SK-N-SH treated with all-trans-retinoic acid at 6 μM for 48 hours (cell line): ENCODE data around the gene MYO15B.

Experiments
- ATAC-seq: fragments of 200-7000 bp; cut with Tn5 transposase; 3 replicates; pipeline ENCODE4 v1.9.1; 2020; ENCODE audit warnings: mild to moderate bottlenecking, moderate library complexity
- ARNTL ChIP-seq: fragments of 450-650 bp; formaldehyde crosslinking; IDR thresholded peaks from 2 replicates; pipeline ENCODE4 v1.5.0; 2020; ENCODE audit warnings: low read depth, mild to moderate bottlenecking, moderate library complexity, borderline replicate concordance
- BACH2 ChIP-seq: fragments of 250-450 bp; sonication (Bioruptor Pico); IDR thresholded peaks from 2 replicates; pipeline ENCODE4 v1.9.0; 2021; ENCODE audit warnings: mild to moderate bottlenecking, borderline replicate concordance
- CREB5 ChIP-seq: fragments of 250-450 bp; sonication (Bioruptor Pico); IDR thresholded peaks from 2 replicates; pipeline ENCODE4 v1.5.1; 2020; ENCODE audit warnings: low read depth, mild to moderate bottlenecking, moderate library complexity
- CSDC2 ChIP-seq: fragments of 250-450 bp; sonication (Bioruptor Pico); IDR thresholded peaks from 2 replicates; pipeline ENCODE4 v1.5.0; 2020; ENCODE audit warnings: mild to moderate bottlenecking, moderate library complexity
- ESRRG ChIP-seq: fragments of 250-450 bp; sonication (Bioruptor Pico); IDR thresholded peaks from 2 replicates; pipeline ENCODE4 v1.6.1; 2021; ENCODE audit warnings: mild to moderate bottlenecking
- GLIS3 ChIP-seq: fragments of 250-450 bp; sonication (Bioruptor Pico); IDR thresholded peaks from 2 replicates; pipeline ENCODE4 v1.5.0; 2020; ENCODE audit warnings: mild to moderate bottlenecking, moderate library complexity
- ISL1 ChIP-seq: fragments of 250-450 bp; sonication (Bioruptor Pico); IDR thresholded peaks from 2 replicates; pipeline ENCODE4 v2.1.2; 2022; ENCODE audit warnings: mild to moderate bottlenecking, moderate library complexity
- OSR1 ChIP-seq: fragments of 250-450 bp; sonication (Bioruptor Pico); IDR thresholded peaks from 2 replicates; pipeline ENCODE4 v1.8.0; 2022; ENCODE audit warnings: moderate library complexity, mild to moderate bottlenecking, inconsistent platforms
- PATZ1 ChIP-seq: fragments of 250-450 bp; sonication (Bioruptor Pico); IDR thresholded peaks from 2 replicates; pipeline ENCODE4 v1.8.0; 2020; ENCODE audit warnings: mild to moderate bottlenecking, moderate library complexity, borderline replicate concordance
- POU6F1 ChIP-seq: fragments of 250-450 bp; sonication (Bioruptor Pico); IDR thresholded peaks from 2 replicates; pipeline ENCODE4 v1.8.0; 2021; ENCODE audit warnings: low read depth, mild to moderate bottlenecking, moderate library complexity, borderline replicate concordance
- PPARA ChIP-seq: fragments of 250-450 bp; sonication (Bioruptor Pico); IDR thresholded peaks from 2 replicates; pipeline ENCODE4 v1.5.0; 2020; ENCODE audit warnings: mild to moderate bottlenecking, borderline replicate concordance
- RARB ChIP-seq: fragments of 250-450 bp; sonication (Bioruptor Pico); IDR thresholded peaks from 2 replicates; pipeline ENCODE4 v1.8.0; 2021; ENCODE audit warnings: mild to moderate bottlenecking, moderate library complexity
- SNAI2 ChIP-seq: fragments of 250-450 bp; sonication (Bioruptor Pico); IDR thresholded peaks from 2 replicates; pipeline ENCODE4 v1.5.0; 2020; ENCODE audit warnings: mild to moderate bottlenecking, moderate library complexity
- TCF4 ChIP-seq: fragments of 250-450 bp; sonication (Bioruptor Pico); IDR thresholded peaks from 2 replicates; pipeline ENCODE4 v1.8.0; 2021; ENCODE audit warnings: mild to moderate bottlenecking, moderate library complexity, borderline replicate concordance
- TOX ChIP-seq: fragments of 250-450 bp; sonication (Bioruptor Pico); IDR thresholded peaks from 2 replicates; pipeline ENCODE4 v1.8.0; 2021; ENCODE audit warnings: mild to moderate bottlenecking, moderate library complexity, borderline replicate concordance
- TSHZ2 ChIP-seq: fragments of 250-450 bp; sonication (Bioruptor Pico); IDR thresholded peaks from 2 replicates; pipeline ENCODE4 v1.5.0; 2020; ENCODE audit warnings: mild to moderate bottlenecking, moderate library complexity
- ZC3H10 ChIP-seq: fragments of 250-450 bp; sonication (Bioruptor Pico); IDR thresholded peaks from 2 replicates; pipeline ENCODE4 v1.5.1; 2021; ENCODE audit warnings: mild to moderate bottlenecking, moderate library complexity
- ZFP3 ChIP-seq: fragments of 250-450 bp; sonication (Bioruptor Pico); IDR thresholded peaks from 2 replicates; pipeline ENCODE4 v1.5.0; 2020; ENCODE audit warnings: mild to moderate bottlenecking, moderate library complexity
- ZFP30 ChIP-seq: fragments of 450-650 bp; formaldehyde crosslinking; IDR thresholded peaks from 2 replicates; pipeline ENCODE4 v1.5.0; 2022; ENCODE audit warnings: mild to moderate bottlenecking, moderate library complexity
- ZNF565 ChIP-seq: fragments of 450-650 bp; formaldehyde crosslinking; conservative IDR thresholded peaks from 2 replicates; pipeline ENCODE4 v1.5.0; 2020; ENCODE audit warnings: low read depth, mild to moderate bottlenecking, moderate library complexity
- ZNF70 ChIP-seq: fragments of 450-650 bp; formaldehyde crosslinking; IDR thresholded peaks from 2 replicates; pipeline ENCODE4 v1.5.0; 2020; ENCODE audit warnings: mild to moderate bottlenecking, moderate library complexity
- ZNF8 ChIP-seq: fragments of 450-650 bp; formaldehyde crosslinking; IDR thresholded peaks from 2 replicates; pipeline ENCODE4 v1.5.0; 2020; ENCODE audit warnings: mild to moderate bottlenecking, moderate library complexity

Gene MYO15B

GRCh38 chr17:75584849-75585175, 2.8 kb upstream of the MYO15B start:
- ATAC-seq = no peak
- TF ChIP-seq ZNF8 = no peak
- no peak for TF ChIP-seq RARB (CRISPR knock-in tag)
- TF ChIP-seq ZFP3 = no peak
- TF ChIP-seq CREB5 (CRISPR knock-in tag) = no peak
- TF ChIP-seq ZNF70 (CRISPR knock-in tag) = no peak
- no peak for TF ChIP-seq SNAI2 (CRISPR knock-in tag)
- no peak for TF ChIP-seq ZNF565 (CRISPR knock-in tag)
- no peak for TF ChIP-seq CSDC2
- no peak for TF ChIP-seq TSHZ2 (CRISPR knock-in tag)
- TF ChIP-seq ESRRG (CRISPR knock-in tag) = no peak
- TF ChIP-seq GLIS3 (CRISPR knock-in tag) = no peak
- no peak for TF ChIP-seq PPARA
- TF ChIP-seq TOX (CRISPR knock-in tag) = no peak
- TF ChIP-seq PATZ1 (CRISPR knock-in tag) = no peak
- no peak for TF ChIP-seq ZC3H10 (CRISPR knock-in tag)

- ATAC-seq = no peak
- TF ChIP-seq BACH2 (CRISPR knock-in tag) = no peak
- TF ChIP-seq OSR1 (CRISPR knock-in tag) = no peak
- no peak for TF ChIP-seq ZNF565 (CRISPR knock-in tag)
- no peak for TF ChIP-seq PPARA
- no peak for TF ChIP-seq ISL1 (CRISPR knock-in tag)
- no peak for TF ChIP-seq ZNF70 (CRISPR knock-in tag)
- no peak for TF ChIP-seq POU6F1 (CRISPR knock-in tag)
- TF ChIP-seq SNAI2 (CRISPR knock-in tag) = no peak
- TF ChIP-seq ARNTL = no peak
- TF ChIP-seq ZNF8 = no peak
- no peak for TF ChIP-seq ZC3H10 (CRISPR knock-in tag)
- no peak for TF ChIP-seq ZFP30 (CRISPR knock-in tag)
- TF ChIP-seq TOX (CRISPR knock-in tag) = no peak
- TF ChIP-seq GLIS3 (CRISPR knock-in tag) = no peak
- TF ChIP-seq CREB5 (CRISPR knock-in tag) = no peak
- no peak for TF ChIP-seq PATZ1 (CRISPR knock-in tag)
- no peak for TF ChIP-seq CSDC2
- no peak for TF ChIP-seq TCF4
- TF ChIP-seq ZFP3 = no peak
- TF ChIP-seq ESRRG (CRISPR knock-in tag) = no peak
Measured at GRCh38 chr17:75588596-75589011, 1.0 kb downstream of the MYO15B start.
